ENCODE data around the gene STRIP1.
A peak's percentile ranks its signal among the peaks of the same experiment; 100 is the strongest.

Gene STRIP1

DNA sequence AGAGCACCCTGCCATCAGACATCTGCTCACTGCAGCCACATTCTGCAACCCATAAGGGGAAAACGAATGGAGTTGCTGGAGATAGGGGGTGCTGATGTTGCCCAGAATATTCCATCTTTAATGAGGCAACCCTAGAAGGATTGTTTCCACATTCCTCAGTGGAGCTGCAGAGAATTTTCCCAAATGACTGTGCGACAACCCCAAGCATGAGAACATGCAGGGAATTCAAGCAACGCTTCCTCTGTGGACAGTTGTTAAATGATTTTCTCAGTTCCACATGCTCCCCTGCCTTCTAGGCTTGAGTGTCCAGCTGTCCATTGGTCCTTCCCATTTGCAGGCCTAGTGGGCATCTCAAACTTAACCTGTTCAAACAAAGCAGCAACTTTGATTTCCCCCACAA, 57.4 kb downstream of the STRIP1 start:
- DNase-seq (ENCODE audit: low read depth), result no peak

- no peak for DNase-seq (ENCODE audit: low read depth)
Observed at GRCh38 chr1:110092991-110093390, 58.6 kb downstream of the STRIP1 start.

DNA sequence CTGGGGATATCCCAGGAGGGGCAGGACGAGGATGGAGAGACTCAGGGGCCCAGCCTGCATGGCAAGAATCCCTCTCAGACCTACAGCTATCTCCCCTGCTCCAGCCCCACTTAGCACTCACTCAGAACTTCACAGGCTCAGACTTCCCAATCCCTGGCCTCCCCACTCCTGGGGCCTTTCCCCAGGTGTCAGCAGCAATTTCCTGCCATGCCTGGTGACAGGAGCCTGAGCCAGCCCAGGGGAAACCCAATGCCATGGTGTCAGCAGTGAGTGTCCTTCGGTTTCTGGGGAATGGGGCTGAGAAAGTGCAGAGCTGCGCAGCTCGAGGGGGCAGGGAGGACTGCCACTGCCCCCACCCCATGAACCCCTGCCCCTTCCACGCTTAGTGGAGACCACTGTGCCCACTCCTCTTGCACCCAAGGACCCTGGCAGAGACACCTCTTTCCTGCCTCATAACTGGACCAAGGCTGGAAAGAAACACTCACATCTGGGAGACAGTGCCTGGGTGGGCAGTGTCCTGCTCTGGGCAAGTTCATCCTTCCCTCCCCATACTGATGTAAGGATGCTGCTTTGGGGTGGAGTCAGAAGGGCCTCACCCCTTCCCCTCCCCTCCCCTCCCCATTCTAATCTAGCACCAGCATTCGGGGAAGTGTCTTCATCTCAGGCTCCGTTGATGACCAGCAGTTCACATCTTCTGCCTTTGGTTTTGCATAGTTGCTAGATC, 60.7 kb downstream of the STRIP1 start:
- DNase-seq (ENCODE audit: low read depth), result no peak

DNA sequence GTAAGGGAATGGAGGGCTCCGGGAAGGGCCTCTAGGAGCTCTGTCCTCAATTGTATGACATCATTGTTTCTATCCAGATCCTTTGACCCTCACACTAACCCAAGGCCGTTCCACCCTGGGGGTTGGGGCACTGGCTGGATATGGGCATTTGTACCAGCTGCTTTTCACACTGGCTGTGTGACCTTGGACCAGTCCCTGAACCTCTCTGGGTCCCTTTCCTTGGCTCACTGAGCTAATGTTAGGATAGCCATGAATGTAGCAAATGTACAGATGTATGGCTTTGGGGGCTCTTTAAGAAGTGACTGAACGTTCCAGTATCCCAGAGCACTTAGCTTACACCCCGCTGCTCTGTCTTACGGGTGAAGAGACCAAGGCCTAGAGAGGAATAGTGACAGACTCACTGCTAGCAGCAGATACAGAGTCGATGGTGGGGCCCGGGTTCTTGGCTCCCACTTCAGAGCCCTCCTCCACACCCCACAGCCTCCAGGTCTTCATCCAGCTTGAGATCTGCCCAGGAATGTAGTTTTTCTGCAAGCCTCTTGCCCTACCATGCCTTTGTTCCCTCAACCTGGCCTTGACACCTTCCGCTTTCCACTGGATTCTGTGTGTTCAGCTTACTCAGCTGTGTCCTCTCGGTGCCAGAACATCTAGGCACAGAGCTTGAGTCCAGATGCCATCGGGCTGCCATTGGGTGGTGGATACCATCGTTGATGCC, 63.2 kb downstream of the STRIP1 start:
- DNase-seq (ENCODE audit: low read depth), result no peak

DNA sequence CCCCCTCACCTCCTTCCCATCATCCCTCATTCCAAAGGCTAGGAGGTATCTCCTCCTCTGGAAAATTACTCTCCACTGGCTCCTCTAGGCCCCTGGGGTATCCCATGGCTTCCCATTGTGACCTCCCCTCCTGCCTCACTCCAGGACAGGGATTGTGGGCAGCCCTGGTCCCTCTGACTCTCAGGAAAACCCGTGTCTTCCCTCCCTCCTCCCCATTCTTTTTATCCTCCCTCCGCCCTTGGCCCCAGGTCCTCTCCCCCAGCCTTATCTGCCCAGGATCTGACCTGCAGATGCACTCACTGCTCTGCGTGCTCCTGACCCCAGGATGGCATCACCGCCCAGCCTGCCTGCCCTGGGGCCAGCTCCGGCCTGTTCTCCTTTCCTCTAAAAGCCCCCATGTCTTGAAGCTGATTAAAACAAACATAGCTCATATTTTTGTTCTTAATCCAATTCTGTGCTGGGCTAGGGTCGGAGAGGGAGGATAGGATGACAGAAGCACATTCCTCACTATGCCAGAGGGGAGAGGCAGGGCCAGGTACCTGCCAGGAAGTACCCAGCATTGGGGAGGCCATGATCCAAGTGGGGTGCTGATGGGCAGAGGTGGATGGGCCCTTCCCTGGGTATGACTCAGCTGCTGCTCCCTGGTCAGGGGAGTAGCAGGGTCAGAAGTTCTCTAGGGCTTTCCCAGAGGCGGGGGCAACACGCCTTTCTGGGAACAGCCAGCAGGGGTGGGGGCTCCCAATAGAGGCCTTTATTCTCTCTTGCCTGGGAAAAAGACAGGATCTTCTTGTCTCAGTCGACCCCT, 64.0 kb downstream of the STRIP1 start:
- DNase-seq (ENCODE audit: low read depth), result no peak

DNA sequence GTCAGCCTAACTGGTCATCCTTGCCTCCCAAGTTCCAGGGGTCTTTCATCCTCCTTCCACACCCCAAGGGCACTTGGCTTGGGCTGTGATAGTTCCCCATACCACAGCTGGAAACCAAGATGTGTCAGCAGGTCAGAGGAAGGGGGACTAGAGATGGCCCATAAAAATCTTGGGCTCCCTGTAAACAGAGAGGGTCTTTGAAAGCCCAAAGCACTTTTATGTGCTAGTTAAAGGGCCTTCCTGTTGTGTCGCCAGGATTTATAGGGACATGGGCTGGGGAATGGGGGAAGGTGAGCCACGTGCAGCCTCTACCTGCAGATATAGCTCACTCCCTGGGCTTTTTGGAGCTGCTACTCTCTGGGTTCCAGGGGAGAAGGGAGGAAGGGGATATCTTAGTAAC, 65.9 kb downstream of the STRIP1 start:
- no peak for DNase-seq (ENCODE audit: low read depth)

GRCh38 chr1:110102081-110102480, 67.7 kb downstream of the STRIP1 start:
- DNase-seq (ENCODE audit: low read depth), result peak; percentile 12
